Ammon's horn (tissue), 1 donor: ENCODE results near the gene ZNF81.
A peak's percentile ranks its signal among the peaks of the same experiment; 100 is the strongest.
"Not testable (repeated sequence)": the region's sequence is repeated elsewhere in the genome, so short reads cannot be mapped to it uniquely, and the experiment has no call there.

ENCODE experiments used
- DNase-seq: peaks from one replicate; pipeline ENCODE4 v3.0.0-alpha.2; 2016; ENCODE audit warnings: low spot score

ZNF81 gene

GRCh38 chrX:47936224-47936939, 99.7 kb downstream of the ZNF81 start:
- peak; percentile 2 for DNase-seq

DNA sequence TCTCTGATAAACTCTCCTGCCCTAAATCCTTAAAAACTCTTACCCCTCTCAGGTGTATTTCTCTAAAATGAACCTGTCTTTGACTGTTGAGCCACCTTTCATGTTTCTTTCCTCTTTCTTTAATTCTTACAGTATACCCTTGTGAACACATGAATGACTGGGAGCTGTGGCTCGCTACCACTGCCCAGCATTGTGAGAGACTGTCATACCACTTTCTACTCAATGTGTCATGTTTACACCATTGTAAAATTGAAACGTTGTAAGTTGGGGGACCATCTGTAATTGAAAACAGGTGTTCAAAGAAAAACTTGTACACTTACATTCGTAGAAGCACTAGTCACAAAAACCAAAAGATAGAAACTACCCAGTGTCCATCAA, 100.2 kb downstream of the ZNF81 start:
- DNase-seq = no peak

DNA sequence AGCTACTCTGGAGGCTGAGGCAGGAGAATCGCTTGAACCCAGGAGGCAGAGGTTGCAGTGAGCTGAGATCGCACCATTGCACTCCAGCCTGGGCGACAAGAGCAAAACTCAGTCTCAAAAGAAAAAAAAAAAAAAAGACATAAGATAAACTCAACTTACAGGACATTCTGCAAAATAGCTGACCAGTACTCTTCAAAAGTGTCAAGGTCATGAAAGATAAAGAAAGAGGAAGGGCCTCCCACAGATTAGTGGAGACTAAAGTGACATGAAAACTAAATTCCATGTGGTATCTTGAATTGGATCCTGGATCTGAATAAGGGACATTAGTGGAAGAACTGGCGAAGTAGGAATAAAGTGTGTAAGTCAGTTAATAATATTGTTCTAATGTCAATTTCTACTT, 103.7 kb downstream of the ZNF81 start:
- DNase-seq = no peak

- no peak for DNase-seq
Observed at GRCh38 chrX:47941423-47941822, 104.7 kb downstream of the ZNF81 start.

DNA sequence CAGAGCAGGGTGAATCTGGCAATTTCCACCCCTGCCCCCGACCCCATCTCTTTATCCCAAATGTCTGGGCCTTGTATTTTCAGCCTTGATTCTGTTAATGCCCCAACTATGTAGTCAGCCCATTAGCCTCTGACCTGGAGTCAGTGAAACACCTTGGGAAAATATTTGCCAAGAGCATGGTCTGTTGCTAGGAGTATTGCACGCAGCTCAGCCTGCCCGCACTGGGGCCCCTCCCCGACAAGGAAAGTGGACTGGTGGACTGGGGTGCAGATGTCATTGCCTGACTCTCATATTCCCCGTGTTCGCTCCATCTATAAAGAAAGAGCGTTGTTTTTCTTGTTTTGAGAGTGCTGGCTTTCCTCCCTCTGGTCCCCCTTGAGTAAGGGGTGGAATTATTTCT, 118.6 kb downstream of the ZNF81 start:
- not testable (repeated sequence) for DNase-seq

GRCh38 chrX:47956016-47956415, 119.3 kb downstream of the ZNF81 start:
- no peak for DNase-seq

DNA sequence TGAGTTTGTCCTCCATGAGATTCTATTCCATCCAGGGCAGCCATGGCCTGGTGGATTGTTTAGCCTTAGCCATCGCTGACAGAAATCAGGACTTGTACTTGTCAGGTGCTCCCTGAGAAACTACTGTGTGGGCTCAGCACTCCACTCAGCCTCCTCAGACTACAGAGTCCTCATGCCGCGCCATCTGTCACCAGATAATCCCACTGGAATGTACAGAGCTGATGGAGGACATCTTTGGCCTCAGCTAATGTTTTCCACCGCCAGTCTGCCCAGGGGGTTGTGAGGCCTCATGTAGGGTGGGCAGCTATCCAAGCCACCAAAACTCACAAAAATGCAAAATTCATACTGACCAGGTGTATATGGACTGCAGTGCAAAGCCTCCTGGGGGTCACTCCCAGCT, 121.5 kb downstream of the ZNF81 start:
- not testable (repeated sequence) for DNase-seq

DNA sequence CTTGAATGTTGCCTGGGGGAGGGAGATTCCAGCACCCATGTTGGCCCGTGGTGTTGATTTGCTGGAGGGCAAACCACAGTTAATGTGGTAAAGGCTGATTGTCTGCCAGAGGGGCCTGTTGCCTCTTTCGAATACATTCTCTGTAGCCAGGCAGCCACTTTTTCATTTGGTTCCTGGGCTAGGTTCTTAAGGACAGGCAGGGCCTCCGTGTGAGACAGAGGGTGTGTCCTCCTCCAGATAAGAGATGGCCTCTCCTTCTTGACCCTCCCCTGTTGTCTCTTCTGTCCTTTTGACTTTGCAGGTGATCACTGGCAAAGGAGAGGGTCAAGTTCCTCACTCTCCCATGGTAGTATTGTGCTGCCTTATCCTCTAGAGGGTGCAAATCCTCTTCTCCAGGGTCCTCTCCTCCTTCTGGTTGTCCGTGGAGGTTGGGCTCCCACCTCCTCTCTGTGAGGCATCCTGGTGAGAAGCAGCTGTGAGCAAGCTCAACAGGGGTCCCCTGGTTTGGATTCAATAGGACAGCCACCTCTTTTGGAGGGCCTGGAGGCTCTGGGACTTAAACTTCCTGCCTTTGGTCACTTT, 122.2 kb downstream of the ZNF81 start:
- no peak for DNase-seq

- no peak for DNase-seq
Observed at GRCh38 chrX:47960406-47960805, 123.7 kb downstream of the ZNF81 start.

GRCh38 chrX:47961830-47962229, 125.1 kb downstream of the ZNF81 start:
- not testable (repeated sequence) for DNase-seq

- DNase-seq = not testable (repeated sequence)
Observed at GRCh38 chrX:47965526-47965925, 128.8 kb downstream of the ZNF81 start.
